Lower leg skin (tissue), 3 donors: Measurements from ENCODE around the gene TMEM217.

Experiments
- CTCF ChIP-seq, 3 donors: fragments of 450-650 bp; IDR thresholded peaks; one replicate each; pipeline ENCODE4 v1.5.1; 2016; ENCODE audit warnings: antibody characterized with exemption in 3 of 3, mild to moderate bottlenecking in 3 of 3, moderate library complexity in 2 of 3
- POLR2A ChIP-seq, 2 donors: fragments of 450-650 bp; IDR thresholded peaks; one replicate each; pipeline ENCODE4 v1.6.1; 2016 to 2017; ENCODE audit warnings: antibody characterized with exemption in 2 of 2, mild to moderate bottlenecking in 1 of 2, moderate library complexity in 1 of 2

DNA sequence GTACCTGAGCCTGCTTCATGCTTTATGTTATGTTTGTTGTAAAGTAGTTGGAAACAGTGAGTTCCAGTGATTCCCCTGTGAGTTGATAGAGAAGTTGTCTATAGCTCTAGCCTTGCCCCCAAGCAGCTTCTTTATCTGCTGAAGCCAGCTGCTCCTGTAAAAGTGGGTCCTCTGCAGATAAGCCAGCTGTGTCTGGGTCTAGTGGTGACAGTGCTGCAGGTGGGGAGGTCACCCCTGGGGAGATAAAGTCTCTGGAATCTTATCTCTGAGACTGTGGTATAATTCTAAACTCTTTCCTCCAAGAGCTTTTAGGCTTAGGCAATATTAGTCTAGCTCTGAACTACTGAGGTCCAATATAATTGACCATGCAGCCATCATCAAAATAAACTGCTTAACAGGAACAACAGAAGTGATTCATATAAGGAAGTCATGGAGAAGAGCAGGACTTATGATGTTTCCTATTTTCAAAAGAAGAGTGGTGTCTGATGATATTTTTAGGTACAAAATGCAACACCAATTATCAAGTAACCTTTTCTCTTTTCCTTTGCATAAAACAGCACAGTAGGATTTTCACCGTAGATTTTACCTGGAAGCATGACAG is 44.2 kb upstream of the TMEM217 start:
- TF ChIP-seq POLR2A (IDR thresholded peaks at IDR 0.05), result no peak
- no peak for TF ChIP-seq CTCF (IDR thresholded peaks at IDR 0.05)
